ENCODE results near the gene SAMD4B.
"Not testable (repeated sequence)": the region's sequence is repeated elsewhere in the genome, so short reads cannot be mapped to it uniquely, and the experiment has no call there.

The SAMD4B gene

DNA sequence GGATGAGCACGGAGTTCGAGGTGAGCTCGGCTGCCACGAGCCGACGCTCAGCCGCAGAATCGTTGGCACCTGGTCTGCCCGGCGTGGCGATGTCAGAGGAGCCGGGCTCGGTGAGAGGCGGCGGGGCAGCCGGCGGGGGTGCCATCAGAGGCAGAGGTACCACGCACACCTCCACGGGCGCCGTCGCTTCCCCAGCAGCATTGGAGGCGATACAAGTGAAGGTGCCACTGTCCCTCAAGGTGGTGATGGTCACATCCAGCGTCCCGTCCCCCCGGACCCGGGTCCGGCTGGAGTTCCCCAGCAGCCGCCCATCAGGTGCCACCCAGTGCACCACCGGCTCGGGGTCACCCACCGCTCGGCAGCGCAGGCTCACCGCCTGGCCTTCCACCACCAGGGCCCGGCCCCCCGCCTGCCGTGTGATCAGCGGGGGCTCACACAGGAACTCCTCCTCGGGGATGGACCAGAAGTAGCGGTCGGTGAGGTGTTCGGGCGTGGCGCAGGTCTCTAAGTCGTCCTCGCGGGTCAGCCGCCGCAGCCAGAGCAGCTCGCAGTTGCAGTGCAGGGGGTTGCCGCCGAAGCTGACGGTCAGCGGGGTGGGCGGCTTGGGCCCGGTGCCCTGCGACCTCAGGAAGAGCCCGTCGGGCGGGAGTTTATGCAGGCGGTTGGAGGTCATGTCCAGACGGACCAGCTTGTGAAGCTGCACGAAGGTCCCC, 28.0 kb upstream of the SAMD4B start:
- no peak for DNase-seq (ENCODE audit: low read depth)

- no peak for DNase-seq (ENCODE audit: low read depth)
Measured at GRCh38 chr19:39315933-39316332, 26.3 kb upstream of the SAMD4B start.

DNA sequence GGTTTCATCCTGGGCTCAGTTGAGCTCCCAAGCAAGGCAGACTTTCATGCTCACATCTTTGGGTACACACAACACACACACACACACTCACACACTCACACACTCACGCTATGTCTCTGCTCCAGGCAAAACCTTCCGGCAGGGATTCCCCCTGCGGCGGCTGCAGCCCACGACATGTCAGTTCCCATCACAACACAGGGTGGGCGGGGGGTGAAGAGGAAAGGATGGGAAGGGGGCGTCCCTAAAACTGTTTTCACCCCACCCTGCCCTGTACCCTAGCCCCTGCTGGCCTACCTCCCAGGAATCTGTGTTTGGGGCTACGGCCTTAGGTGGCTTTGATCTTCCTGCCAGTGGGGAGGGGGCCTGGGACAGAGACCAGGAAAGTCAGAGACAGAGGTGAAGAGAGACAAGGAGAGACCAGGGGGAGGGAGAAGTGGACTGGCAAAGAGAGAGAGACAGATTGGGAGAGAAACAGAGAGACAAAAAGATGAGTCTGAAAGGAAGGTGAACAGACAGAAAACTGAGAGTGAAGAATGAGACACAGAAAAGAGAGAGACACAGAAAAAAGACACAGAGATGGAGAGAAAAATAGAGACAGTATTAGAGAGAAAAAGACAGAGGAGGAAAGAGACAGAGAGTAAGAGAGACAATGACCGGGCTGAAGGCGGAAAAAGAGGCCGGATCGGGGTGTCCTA, 25.4 kb upstream of the SAMD4B start:
- DNase-seq (ENCODE audit: low read depth) = no peak

DNA sequence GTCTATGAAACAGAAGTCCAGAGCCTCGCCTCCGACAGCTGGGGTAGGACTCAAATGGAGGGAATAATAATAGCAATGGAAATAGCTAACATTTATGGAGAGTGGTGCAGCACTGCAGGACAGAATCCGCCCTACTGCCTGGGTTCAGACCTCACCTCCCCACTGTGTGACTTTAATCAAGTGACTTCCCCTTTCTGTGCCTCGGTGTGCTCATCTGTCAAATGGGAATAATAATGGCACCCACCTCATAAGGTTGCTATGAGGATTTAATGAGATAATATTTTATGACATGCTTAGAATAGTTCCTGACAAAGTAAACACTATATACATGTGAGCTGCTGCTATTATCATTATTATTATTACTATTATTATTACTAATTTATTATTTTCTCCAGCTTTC, 24.7 kb upstream of the SAMD4B start:
- no peak for DNase-seq (ENCODE audit: low read depth)

DNA sequence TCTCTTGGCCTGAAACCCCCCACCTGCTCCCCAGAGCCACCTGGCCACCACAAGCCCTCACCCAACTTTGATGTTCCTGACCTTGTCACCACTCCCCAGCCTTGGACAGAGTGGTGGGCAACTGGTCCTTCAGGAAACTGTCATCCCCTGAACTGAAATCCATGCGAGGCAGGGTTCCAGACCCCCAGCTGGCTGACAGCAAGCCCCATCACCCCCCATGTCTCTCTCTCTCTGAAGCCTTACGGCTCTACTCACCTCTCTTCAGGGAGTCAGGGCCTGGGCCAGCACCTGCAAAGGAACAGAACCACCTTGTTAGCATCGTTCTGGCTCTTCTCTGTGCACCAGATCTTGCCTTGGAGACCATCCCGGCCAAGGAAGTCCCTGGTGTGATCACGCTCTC, 24.1 kb upstream of the SAMD4B start:
- DNase-seq (ENCODE audit: low read depth) = no peak

- DNase-seq (ENCODE audit: low read depth) = no peak
Measured at GRCh38 chr19:39318690-39319089, 23.5 kb upstream of the SAMD4B start.

DNA sequence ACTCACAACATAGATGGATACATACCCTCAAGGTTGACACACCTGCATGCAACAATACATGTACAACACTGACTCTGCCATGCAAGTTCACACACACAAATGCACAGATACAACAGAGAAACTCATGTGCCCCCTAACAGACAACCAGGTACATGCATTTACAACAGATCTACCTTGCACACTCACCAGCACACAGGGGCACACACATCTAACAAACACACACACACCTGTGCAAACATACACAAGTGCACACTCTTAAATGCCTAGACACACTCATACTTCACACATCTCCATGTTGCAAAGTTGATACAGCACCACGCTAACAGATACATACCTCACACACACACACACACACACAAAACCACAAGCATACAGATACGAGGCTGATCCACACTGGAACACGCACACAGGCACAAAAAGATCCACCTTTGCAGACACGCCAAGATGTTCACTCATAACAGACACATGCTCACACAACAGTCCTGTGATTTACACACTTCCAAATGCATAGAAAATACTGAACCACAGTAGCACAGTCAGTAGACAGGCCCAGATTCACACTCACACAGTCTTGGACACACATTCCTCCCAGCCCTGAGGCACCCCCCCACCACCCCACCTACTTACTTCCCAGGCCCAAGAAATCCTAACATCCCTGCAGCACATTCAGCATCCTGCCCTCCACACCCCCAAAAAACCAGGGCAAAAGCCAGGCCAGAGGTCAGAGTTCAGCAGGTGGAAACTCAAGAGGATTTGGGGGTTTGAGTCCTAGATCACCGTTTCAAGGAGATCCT, 22.9 kb upstream of the SAMD4B start:
- DNase-seq (ENCODE audit: low read depth) = no peak

DNA sequence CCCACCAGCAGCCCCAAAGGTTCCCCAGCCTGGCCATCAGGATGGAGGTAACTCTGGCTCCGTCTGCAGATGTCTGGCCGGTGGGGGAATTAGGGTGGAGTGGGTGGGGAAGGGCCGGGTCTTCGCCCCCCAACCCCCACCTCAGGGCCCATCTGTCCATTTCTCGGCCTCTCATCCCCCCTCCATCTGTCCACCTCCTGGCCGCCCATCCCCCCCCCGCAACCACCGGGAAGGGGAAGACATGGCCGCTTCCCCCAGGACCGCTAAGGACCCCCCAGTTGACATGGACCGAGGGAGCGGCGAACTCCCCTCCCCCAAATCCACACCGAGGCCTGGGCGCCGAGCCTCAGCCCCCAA, 22.4 kb upstream of the SAMD4B start:
- DNase-seq (ENCODE audit: low read depth) = no peak

DNA sequence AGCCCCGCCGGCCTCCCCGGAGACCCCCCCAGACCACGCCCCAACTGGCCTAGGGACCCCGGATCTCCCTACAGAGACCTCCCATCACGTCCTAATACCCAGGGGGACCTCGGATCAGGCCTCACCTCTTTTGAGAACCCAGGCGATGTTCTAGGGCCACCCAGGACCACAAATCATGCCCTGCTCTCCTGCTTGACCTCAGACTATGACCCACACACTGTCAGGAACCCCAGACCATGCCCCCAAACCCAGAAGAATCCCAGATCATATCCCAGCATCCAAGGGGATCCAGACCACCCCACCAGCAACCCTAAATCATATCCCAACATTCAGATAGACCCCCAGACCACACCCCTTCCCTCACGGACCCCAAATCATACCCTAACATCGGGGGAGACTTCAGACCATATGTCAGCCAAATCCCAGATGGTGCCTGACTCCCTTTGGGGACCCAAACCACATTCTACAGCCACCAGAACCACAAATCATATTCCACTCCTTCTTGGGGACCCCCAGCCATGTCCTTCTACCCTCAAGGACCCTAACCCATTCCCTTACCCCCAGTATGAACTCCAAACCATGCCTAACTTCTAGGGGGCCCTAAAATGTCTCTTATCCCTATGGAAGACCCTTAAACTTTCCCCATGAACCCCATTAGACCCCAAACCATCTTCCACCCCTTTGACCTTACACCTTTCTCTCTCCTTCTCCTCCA, 20.9 kb upstream of the SAMD4B start:
- DNase-seq (ENCODE audit: low read depth) = no peak

DNA sequence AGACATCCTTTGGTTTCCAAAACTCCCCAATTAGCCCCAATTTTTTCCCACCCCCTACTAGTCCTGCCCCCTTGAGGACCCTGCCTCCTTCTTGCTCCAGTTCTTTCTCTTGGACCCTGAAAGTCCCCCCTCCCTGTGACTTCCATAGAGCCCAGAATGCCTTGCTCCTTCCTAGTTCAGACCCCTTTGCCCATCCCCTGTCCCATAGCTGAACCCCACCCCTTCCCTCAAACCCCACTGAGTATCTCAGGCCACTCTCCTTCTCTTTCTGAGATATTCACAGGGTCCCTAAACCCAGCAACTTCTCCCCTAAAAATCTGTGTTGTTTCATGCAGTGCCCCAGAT, 20.4 kb upstream of the SAMD4B start:
- DNase-seq (ENCODE audit: low read depth) = no peak

GRCh38 chr19:39324242-39324842, 17.9 kb upstream of the SAMD4B start:
- no peak for DNase-seq (ENCODE audit: low read depth)

DNA sequence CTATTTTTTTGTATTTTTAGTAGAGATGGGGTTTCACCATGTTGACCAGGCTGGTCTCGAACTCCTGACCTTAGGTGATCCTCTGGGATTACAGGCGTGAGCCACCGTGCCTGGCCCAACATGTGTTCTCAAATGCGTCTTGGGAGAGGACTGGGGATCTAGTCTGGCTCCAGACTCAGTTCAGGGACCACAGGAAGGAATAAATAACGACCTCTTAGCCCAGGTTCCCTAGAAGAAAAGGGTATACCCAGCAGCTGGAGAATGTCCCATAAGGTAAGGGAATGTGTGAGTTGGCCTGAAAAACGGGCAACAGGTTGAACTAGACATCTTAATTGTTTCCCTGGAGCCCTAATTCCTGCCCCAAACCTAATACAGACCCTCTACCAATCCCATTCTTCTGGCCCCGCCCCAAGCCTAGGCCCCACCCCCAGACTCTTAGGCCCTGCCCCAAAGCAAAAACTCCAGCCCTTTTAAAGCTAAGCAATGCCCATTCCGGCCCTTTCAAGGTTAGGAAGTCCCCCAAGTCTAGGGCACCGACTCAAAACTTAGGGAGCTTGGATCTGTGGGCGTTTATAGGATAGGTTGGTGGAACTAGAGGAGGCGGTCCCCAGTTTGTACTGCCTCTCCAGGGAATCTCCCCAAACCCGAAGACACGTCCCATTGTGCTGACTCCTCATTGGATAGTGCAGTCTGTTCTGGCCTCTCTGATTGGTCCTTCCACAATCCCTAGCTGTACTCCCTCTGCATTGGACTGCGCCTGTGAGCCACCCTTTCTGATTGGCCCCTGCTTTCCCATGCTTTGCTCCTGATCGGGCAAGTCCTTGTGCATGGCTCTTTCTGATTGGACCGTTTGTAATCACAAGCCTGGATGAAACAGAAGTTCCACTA, 16.2 kb upstream of the SAMD4B start:
- DNase-seq (ENCODE audit: low read depth) = no peak

- DNase-seq (ENCODE audit: low read depth) = no peak
Measured at GRCh38 chr19:39327363-39328045, 14.7 kb upstream of the SAMD4B start.

GRCh38 chr19:39328046-39328705, 14.0 kb upstream of the SAMD4B start:
- DNase-seq (ENCODE audit: low read depth) = peak; percentile 41

DNA sequence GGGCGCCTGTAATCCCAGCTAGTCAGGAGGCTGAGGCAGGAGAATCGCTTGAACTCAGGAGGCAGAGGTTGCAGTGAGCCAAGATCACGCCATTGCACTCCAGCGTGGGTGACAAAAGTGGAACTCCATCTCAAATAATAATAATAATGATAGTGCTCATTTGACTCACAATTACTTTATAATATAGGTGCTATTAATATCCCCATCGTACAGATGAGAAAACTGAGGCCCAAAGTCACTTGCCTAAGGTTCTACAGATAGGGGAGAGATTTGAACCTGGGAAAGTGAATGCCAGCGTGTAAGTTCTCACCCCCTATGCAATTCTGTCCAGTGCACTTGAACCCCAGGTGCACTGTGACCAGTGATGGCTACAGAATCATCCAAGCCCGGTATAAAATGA, 12.3 kb upstream of the SAMD4B start:
- no peak for DNase-seq (ENCODE audit: low read depth)

DNA sequence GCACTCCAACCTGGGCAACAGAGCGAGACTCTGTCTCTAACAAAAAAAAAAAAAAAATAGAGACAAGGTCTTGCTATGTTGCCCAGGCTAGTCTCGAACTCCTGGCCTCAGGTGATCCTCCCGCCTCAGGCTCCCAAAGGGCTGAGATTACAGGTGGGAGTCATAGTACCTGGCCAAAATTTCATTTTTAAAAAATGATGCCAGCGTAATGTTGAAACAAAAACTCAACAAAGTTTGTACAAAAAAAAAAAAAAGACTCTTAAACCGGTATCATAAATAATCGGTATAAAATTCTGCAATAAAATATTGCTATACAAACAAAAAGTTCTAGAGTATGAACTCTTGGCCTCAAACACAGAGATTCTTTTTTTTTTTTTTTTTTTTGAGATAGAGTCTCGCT, 9.9 kb upstream of the SAMD4B start:
- no peak for DNase-seq (ENCODE audit: low read depth)

GRCh38 chr19:39332738-39333137, 9.5 kb upstream of the SAMD4B start:
- DNase-seq (ENCODE audit: low read depth) = not testable (repeated sequence)

GRCh38 chr19:39333507-39333906, 8.7 kb upstream of the SAMD4B start:
- no peak for DNase-seq (ENCODE audit: low read depth)

GRCh38 chr19:39334444-39334976, 7.7 kb upstream of the SAMD4B start:
- no peak for DNase-seq (ENCODE audit: low read depth)

GRCh38 chr19:39335168-39335548, 7.1 kb upstream of the SAMD4B start:
- peak; percentile 61 for DNase-seq (ENCODE audit: low read depth)
